Measurements from ENCODE around the gene KCNIP4. TPM values are rescaled to one million over a fixed set of nuclear protein-coding genes. Genes with fewer than 3 reads are reported as not detected.

Gene KCNIP4
- polyA plus RNA-seq, 3 donors = 0.09 to 0.25 TPM; not detected in 1

DNA sequence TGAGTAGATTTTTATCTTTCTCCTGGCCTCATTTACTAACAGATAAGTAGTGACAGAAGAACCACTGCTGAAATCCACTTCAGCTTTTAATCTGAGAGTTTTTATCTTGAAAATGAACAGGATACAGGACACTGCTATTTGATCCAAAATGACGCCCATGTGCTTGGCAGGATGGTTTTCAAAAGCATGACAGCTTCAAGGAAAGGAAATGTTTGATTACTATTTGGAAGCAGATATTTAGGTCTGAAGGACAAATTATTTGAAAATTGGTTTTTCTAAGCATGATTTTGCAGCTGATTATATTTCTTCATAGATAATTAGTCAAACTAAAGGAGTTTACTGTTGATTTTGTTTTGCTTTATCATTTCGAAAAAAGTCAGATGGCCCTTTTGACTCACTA, 1237.2 kb downstream of the KCNIP4 start:
- H3K4me1 Mint-ChIP-seq = no peaks in the 10 kb centered on the region
- Histone ChIP-seq H4K20me1 (ENCODE audit: insufficient read depth, low read length) (no peaks in the 10 kb centered on the region), H3K27ac (ENCODE audit: low read depth in 1 of 2, low read length in 2 of 2) (no peak overlapping the region), H3K36me3 (replicated peaks in 1 of 2; ENCODE audit: control insufficient read depth in 1 of 2, insufficient read depth in 2 of 2, low read length in 2 of 2) (peaks cover 34 to 64% of the 10 kb centered on the region in 2 donors), H3K4me3 (replicated peaks in 1 of 3; ENCODE audit: low read depth in 2 of 3, low read length in 3 of 3) (no peak overlapping the region), H3K4me2 (replicated peaks; ENCODE audit: extremely low read depth, low read length, poor library complexity, severe bottlenecking) (no peak overlapping the region), H3K79me2 (ENCODE audit: insufficient read depth, low read length) (no peaks in the 10 kb centered on the region), H2AFZ (ENCODE audit: insufficient read depth, low read depth, low read length, poor library complexity, severe bottlenecking) (no peak overlapping the region), H3K9me3 (replicated peaks in 1 of 2; ENCODE audit: control insufficient read depth in 1 of 2, insufficient read depth in 1 of 2, low read length in 2 of 2) (no peaks in the 10 kb centered on the region), H3K27me3 (ENCODE audit: control insufficient read depth in 2 of 2, insufficient read depth in 2 of 2, low read length in 2 of 2) (no peaks in the 10 kb centered on the region), H3K4me1 (ENCODE audit: control insufficient read depth in 1 of 2, insufficient read depth in 2 of 2, low read length in 2 of 2) (no peaks in the 10 kb centered on the region), H3K9ac (ENCODE audit: insufficient read depth, low read length, poor library complexity, severe bottlenecking) (no peak overlapping the region)
- H3K27me3 Mint-ChIP-seq (ENCODE audit: low read depth in 3 of 3) = no peaks in the 10 kb centered on the region
- H3K36me3 Mint-ChIP-seq = peaks cover 36 to 42% of the 10 kb centered on the region in 2 donors
- intact Hi-C loops (cut with micrococcal nuclease) = no loop called here
- WGBS (ENCODE audit: insufficient coverage) = 100% methylated on average over 1 of the region's 2 CpGs
- no peak for DNase-seq
- H3K27ac Mint-ChIP-seq = no peak overlapping the region
- peaks cover 0 to 5% (median 3%) of the 10 kb centered on the region in 7 donors for H3K9me3 Mint-ChIP-seq
- TF ChIP-seq, protein P1, sequence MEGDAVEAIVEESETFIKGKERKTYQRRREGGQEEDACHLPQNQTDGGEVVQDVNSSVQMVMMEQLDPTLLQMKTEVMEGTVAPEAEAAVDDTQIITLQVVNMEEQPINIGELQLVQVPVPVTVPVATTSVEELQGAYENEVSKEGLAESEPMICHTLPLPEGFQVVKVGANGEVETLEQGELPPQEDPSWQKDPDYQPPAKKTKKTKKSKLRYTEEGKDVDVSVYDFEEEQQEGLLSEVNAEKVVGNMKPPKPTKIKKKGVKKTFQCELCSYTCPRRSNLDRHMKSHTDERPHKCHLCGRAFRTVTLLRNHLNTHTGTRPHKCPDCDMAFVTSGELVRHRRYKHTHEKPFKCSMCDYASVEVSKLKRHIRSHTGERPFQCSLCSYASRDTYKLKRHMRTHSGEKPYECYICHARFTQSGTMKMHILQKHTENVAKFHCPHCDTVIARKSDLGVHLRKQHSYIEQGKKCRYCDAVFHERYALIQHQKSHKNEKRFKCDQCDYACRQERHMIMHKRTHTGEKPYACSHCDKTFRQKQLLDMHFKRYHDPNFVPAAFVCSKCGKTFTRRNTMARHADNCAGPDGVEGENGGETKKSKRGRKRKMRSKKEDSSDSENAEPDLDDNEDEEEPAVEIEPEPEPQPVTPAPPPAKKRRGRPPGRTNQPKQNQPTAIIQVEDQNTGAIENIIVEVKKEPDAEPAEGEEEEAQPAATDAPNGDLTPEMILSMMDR (IDR thresholded peaks at IDR 0.05) = no peak
- H3K4me3 Mint-ChIP-seq = no peak overlapping the region

DNA sequence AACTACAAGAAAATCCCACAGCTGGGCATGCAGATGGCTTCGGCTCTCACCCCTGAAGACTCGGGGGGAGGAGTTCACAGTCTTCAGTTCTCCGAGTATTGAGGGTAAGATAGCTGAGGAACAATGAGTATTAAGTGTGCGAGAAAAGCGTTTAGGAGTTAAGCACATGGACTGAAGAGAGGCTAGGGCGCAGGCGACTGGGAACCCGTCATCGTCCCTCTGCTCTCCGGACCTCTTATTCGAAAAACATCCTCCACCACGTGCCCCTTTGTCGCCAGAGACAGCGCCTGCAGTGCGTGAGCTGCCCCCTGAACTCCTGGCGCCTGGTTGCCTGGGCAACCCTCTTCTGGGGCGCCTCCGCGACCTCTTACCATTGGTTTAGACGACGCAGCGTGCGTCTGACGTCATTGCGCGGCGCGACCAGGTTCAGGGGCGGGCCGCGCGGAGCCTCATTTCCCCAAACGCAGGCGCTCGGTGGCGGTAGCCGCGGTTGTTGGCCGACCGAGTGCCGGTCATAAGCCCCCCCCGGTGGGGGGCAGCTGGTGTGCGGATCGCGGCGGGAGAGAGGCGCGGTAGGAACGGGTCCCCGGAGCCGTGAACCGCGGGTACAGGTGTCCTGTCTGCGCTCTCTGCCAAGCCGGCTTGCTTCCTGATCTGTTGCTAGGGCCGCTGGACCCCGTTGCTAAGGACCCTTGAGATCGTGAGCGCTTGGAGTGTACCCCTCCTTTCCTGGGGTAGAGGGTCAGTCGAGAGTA, 1248.4 kb downstream of the KCNIP4 start, which contains the start of gene PACRGL:
Gene PACRGL (plus strand): TSS at position 452 of the 755 bp plus-strand sequence. CDS start 4,024 bp downstream, outside the sequence.
- Mint-ChIP-seq H3K27ac (peak within 1 kb of the TSS; percentile 89 to 97 (median 95)), H3K36me3 (peaks cover 7 to 11% of the 10 kb centered on the region in 2 donors), H3K9me3 (no peaks in the 10 kb centered on the region), H3K4me1 (peaks cover 19% of the 10 kb centered on the region), H3K4me3 (peak within 1 kb of the TSS; percentile 93 to 94), H3K27me3 (ENCODE audit: low read depth in 3 of 3) (peaks cover 0 to 2% (median 0%) of the 10 kb centered on the region in 3 donors)
- peaks cover 13% of the 10 kb centered on the region for H3K79me2 ChIP-seq (ENCODE audit: insufficient read depth, low read length)
- H3K9ac ChIP-seq (ENCODE audit: insufficient read depth, low read length, poor library complexity, severe bottlenecking) = peak within 1 kb of the TSS; percentile 87
- peak; percentile 90 to 94 (median 91) for DNase-seq
- peak within 1 kb of the TSS; percentile 73 for H3K4me2 ChIP-seq (replicated peaks; ENCODE audit: extremely low read depth, low read length, poor library complexity, severe bottlenecking)
- WGBS (ENCODE audit: insufficient coverage) = 0% methylated on average over 54 of the region's 60 CpGs
- H3K4me1 ChIP-seq (ENCODE audit: control insufficient read depth in 1 of 2, insufficient read depth in 2 of 2, low read length in 2 of 2) = peaks cover 14 to 19% of the 10 kb centered on the region in 2 donors
- H3K4me3 ChIP-seq (replicated peaks in 1 of 3; ENCODE audit: low read depth in 2 of 3, low read length in 3 of 3) = peak within 1 kb of the TSS; percentile 71 to 90 (median 87)
- TF ChIP-seq, protein P1 (IDR thresholded peaks at IDR 0.05) = no peak
- H2AFZ ChIP-seq (ENCODE audit: insufficient read depth, low read depth, low read length, poor library complexity, severe bottlenecking) = peak within 1 kb of the TSS; percentile 89
- intact Hi-C loops (cut with micrococcal nuclease) = no loop called here
- H3K27me3 ChIP-seq (ENCODE audit: control insufficient read depth in 2 of 2, insufficient read depth in 2 of 2, low read length in 2 of 2) = no peaks in the 10 kb centered on the region
- peak within 1 kb of the TSS; percentile 63 to 88 for H3K27ac ChIP-seq (ENCODE audit: low read depth in 1 of 2, low read length in 2 of 2)
- H3K36me3 ChIP-seq (replicated peaks in 1 of 2; ENCODE audit: control insufficient read depth in 1 of 2, insufficient read depth in 2 of 2, low read length in 2 of 2) = peaks cover 7 to 9% of the 10 kb centered on the region in 2 donors
- H4K20me1 ChIP-seq (ENCODE audit: insufficient read depth, low read length) = no peaks in the 10 kb centered on the region
- H3K9me3 ChIP-seq (replicated peaks in 1 of 2; ENCODE audit: control insufficient read depth in 1 of 2, insufficient read depth in 1 of 2, low read length in 2 of 2) = no peaks in the 10 kb centered on the region

Data from CD14-positive monocyte (primary cell).